GM18858 (cell line): ENCODE results near the gene EPHA6.
"Not testable (repeated sequence)": the region's sequence is repeated elsewhere in the genome, so short reads cannot be mapped to it uniquely, and the experiment has no call there.

Experiments used
- ATAC-seq: cut with Tn5 transposase; IDR thresholded peaks from one replicate; pipeline ENCODE4 v1.9.1; 2021; ENCODE audit not compliant: unreplicated experiment

The EPHA6 gene

DNA sequence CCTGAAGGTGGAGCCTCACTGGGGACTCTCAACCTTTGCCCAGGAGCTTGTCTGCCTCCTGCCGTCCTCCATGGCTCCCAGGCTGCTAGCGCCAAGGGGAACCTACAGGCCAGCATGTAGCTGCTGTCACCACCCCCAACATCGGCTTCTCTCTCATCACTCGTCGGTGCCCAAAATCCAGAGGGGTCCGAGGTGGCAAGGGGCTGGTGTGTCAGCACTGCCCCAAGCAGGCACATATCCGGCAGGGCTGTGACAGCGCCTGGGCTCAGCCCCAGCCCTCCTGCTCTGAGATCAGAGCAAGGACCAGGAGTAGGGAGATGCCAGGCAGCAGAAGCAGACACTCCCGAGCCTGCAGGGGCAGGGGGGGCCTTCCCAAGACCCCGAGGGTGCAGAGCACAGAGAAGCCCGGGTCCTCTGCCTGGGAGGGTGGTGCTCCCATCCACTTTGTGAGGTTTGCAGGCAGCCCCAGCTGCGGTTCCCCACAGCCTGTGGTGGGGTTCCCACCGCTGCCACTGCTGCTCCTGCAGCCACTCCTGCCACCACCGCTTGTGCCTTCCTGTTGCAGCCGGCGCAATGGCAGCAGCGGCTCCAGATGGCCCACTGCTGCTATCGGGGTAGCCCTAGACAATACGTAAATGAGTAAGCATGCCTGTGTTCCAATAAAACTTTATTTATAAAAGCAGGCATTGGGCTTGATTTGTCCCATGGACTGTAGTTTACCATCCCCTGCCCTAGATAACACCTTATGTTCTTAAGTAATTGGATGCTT lies 451.0 kb downstream of the EPHA6 start:
- ATAC-seq: no peak

DNA sequence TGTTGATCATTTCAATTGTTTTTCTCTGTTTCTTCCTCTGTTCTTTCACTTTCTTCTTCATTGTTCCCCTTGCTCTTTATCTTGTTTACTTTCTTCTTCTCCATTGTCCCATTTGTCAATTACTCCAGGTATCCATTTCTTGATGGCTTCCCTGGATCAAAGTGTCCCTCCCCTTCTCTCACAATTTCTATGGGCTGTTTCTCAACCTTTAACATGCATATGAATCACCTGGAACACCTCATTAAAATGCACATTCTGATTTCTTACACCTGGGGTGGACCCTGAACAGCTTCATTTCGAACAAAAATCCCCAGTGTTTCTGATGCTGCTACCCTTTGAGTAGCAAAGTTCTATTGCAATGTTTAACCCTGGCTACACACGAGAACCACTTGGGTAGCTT lies 454.8 kb downstream of the EPHA6 start:
- no peak for ATAC-seq

DNA sequence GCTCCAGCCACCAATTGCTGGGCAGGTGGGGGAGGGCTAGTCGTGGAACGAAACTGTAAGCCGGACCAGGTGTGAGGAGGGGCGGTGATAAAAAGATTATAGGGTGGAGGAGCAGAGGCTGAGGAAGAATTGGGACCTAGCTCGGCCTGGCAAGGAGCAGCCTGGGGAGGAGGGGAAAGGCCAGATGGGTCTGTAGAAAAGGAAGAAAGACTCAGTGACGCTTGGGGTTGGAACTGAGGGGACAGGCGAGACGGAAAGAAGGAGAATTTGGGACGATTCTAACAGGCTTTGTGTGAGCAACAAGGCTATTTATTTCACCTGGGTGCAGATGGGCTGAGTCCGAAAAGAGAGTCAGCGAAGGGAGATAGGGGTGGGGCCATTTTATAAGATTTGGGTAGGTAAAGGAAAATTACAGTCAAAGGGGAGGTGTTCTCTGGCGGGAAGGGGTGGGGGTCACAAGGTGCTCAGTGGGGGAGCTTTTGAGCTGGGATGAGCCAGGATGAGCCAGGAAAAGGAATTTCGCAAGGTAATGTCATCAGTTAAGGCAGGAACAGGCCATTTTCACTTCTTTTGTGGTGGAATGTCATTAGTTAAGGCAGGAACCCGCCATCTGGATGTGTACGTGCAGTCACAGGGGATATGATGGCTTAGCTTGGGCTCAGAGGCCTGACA lies 462.6 kb downstream of the EPHA6 start:
- not testable (repeated sequence) for ATAC-seq

DNA sequence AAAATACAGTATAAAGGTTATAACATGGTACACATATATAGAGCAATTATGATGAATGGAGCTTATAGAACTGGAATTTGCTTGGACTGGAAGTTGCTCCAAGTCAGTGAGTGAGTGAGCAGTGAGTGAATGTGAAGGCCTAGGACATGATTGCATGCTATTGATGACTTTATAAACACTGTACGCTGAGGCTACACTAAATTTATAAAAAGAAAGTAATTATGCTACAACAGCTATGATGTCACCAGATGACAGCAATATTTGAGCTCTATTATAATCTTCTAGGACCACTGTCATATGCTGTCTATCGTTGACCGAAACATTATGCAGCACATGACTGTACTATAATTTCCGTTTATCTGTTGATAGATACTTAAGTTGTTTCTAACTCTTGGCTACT lies 463.3 kb downstream of the EPHA6 start:
- no peak for ATAC-seq

DNA sequence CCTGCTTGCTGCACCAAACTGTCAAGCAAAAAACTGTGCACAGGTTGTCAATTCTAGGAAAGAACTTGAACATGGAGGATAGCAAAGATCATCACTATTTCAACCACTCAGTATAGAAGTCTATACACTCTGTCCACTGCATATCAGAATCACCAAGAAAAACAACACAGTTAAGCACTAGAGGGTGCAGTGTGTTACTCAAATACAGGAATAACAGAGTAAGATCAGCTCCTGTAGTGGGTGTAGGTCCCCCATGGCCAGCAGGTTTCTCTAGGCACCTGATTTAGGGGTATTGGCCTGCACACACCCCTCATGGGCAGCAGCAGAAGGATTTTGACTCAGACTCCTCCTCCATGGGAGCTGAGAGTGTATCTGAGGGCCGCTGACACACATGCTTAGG lies 464.1 kb downstream of the EPHA6 start:
- no peak for ATAC-seq

DNA sequence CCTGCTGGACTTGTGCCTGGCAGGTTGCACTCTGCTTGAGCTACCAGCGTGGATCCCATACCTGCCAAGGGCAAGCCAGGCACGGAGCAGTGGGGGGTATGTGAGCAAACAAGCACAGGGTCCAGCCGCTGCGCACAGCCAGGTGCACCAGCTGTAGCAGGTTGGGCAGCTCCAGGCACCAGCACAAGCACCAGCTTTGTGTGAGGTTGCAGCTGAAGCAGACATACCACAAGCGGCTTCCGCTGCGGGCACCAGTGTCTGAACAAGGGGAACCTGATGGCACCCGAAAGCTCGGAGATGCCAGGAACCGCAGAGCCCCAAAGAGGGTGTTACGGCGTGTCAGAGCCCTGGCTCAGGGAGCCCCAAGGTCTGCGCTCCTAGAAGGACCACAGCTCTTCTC lies 477.5 kb downstream of the EPHA6 start:
- no peak for ATAC-seq

DNA sequence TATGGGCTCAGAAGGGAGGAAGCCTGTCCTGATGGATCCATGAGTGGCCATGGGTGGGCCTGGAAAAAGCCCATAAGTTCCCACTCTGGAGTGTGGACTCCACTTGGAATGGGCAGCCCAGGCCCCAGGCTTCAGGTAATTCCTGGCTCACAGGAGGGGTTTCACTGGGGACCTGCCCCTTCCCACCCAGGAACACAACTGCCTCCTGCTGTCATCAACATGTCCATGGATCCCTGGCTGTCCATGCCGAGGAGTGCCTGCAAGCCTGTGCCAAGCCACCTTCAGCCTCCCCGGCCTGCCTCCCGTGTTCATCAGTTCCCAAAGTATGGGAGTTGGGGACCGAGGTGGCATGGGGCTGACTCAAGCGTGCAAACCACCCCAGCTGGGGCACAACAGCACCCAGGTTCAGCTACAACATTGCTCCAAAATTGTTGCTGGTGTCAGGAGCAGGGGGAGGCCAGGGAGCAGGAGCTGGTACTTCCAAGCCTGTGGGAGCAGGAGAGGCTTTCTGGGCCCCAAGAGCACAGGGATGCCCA lies 479.3 kb downstream of the EPHA6 start:
- no peak for ATAC-seq

DNA sequence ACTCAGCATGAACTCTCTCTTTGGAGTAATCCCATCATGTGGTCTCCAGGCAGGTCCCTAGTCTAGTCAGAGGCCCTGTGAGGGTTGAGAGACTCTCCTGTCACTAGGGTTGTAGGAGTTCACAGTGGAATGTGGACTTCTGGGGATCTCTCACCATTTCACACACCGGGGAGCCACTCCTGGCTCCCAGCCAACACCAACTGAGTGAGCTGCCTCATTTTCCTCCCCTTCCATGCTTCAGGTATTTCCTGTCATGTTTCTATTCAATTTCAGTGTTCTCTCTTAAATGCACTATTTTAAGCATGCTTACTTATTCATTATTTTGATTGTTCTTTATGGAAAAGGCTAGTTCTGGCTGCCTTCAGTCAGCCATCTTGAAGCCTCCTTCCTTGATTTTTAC lies 482.6 kb downstream of the EPHA6 start:
- no peak for ATAC-seq

DNA sequence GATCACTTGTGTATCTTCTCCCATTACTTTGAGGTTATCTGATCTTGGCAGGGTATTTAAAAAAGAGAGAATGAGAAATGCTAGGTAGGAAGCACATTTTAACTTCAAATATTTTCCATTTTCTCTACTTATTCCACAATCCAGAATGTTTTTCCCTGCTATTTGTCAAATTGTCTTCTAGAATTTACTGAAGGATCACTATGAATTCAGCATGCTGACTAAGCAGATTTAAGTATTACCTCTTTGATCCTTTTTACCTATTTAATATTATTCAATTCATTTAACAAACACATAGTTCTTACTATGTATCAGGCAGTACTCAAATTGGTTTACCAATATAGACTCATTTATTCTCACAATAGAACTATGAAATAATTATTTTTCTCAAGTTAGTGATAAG lies 486.7 kb downstream of the EPHA6 start:
- ATAC-seq: no peak

DNA sequence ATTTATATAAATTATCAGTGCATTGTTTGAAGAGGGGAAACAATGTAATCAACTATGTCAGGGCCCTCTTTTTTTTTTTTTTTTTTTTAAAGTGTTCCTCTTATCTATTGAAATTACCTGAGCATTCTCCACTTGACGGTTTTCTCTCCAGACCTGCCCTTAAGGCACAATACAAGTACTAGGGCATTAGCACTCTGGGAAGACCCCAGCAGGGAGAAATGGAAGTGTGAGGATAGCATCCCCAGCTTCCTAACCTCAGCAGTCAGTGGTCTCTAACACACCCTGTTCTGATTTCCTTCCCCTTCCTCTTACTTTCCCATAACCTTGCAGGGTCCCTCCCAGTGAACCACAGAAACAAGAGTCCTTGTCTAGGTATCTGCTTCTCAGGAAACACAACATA lies 491.8 kb downstream of the EPHA6 start:
- ATAC-seq: no peak

DNA sequence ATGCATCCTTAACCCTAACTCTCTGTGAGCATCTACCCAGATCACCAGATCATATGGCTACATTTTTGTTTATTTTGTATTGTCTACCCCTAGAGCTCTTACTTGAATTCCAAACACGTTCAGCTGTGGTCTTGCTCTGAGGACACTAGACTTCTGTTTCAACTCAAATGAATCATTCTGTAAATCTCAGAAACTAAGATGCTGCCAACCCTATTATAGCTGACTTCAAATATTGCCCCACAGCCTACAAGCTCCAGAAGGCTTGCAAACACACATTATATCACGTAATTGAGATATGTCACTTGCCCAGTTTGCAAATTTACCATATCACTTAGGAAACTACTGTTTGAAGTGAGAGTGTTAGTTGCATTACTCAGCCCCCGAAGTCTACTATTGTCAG lies 524.0 kb downstream of the EPHA6 start:
- ATAC-seq: no peak

DNA sequence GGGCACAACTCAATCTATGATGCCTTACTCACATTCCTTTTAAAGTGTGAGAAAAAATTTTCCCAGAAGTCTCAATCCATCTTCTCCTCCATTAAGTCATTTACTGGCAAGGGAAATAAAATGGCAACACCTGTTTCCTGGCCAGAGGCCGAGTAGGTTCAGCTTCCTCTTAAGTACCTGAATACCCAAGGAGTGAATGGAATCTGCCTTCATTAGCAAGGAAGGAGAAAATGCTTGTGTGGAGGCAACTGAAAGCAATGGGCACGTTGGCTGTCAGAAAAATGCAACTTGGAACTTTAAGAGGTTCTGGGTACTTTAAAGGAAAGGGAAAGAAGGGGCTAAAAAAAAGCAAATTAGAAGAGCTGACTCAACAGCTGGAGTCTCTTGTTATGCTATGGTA lies 526.5 kb downstream of the EPHA6 start:
- no peak for ATAC-seq

DNA sequence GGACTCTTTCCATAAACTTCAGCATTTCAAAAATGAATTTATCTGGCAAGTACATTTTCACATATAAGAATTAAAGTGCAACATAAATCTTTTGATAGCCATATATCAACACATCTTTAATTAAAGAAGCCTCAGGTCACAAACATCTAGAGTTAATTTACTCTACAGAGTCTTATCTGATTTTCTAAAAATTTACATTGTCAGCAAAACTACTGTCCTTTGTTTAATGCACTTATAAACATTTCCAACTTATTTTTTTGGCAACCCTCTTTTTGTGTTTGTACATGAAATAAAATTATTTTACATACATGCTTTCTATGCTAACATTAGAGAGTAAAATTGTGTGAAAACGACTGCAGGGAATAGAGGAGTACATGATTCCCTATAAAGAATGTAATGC lies 533.4 kb downstream of the EPHA6 start:
- no peak for ATAC-seq

DNA sequence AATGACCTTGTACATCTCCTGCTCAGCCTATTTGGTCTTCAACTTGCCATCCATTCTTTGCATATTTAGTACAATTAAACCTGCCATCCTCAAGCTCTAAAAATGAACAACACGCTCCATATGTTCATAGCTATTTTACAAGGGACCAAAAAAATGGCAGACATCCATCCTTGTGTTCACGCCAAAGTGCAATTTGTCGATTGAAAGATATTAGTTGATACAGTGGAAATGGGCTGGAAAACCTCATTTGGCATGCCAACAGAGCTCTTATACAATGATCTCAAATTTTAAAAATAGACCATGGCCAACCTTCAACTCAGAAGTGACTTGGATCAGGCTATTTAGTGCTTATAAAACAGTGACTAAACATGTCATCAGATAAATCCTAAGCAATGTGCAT lies 536.6 kb downstream of the EPHA6 start:
- no peak for ATAC-seq

DNA sequence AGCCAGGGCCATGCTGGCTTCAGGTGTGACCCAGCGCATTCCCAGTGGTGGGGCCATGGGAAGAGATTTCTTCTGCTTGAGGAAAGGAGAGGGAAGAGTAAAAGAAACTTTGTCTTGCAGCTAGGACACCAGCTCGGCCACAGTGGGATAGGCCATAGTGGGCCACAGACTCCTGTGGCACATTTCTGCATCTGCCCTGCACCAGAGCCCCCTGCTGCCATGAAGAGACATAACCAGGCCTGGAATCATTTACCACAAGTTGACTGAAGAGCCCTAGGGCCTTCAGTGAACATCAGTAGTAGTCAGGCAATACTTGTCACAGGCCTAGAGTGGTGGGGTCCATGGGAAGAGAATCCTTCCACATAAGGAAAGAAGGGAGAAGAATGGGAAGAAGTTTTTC lies 538.8 kb downstream of the EPHA6 start:
- ATAC-seq: no peak

DNA sequence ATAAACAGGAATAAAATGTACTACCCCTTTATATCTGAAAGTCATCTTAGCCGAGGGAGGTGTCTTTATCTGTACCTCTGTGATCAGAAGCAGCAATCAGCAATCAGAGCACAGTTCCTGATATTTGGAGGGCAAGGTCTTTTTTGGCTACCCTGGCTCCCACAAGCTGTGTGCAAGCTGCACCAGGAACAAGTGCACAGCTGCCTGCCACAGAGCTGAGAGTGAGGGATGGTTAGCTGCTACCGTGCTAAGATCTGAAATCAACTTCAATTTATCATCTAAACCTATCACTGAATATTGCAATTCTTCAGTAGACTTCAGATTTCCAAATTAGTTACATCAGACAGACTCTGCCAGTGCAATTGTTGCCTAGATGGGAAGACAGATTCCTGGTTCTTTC lies 545.6 kb downstream of the EPHA6 start:
- no peak for ATAC-seq

DNA sequence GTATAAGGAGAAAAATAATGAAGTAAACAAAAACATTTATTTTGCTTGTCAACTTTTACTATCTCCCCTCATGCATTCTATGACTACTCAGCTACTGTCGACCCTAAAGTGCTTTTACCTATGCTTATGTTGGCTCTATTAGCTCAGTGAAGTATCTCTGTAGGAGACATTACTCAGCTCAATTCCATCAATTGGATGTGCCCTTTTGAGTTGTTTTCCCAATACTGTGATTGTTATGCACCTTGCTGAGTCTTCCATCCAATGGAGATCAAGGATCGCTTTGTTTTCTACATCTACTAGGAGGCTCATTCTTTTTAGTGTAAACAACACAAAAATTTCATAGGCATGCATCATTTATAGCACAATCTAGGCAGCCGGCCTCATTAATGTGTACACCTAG lies 546.4 kb downstream of the EPHA6 start:
- no peak for ATAC-seq

DNA sequence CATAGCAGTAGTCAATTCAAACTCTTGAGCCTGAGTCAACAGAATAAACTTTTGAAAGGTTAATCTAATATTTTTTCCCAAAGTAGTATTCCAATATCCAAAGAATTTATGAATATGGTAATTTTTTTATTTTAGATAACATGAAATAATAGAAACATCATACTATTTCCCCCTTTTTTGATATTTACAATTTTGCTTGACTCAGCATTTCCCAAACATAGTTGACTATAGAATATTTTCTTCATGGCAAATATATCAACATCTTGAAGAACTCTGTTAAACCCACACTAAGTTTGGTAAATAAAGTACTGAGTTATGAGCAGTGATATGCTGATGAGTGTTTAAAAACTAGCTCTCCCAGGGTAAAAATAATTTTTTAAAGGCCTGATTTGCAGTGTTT lies 570.2 kb downstream of the EPHA6 start:
- ATAC-seq: no peak

DNA sequence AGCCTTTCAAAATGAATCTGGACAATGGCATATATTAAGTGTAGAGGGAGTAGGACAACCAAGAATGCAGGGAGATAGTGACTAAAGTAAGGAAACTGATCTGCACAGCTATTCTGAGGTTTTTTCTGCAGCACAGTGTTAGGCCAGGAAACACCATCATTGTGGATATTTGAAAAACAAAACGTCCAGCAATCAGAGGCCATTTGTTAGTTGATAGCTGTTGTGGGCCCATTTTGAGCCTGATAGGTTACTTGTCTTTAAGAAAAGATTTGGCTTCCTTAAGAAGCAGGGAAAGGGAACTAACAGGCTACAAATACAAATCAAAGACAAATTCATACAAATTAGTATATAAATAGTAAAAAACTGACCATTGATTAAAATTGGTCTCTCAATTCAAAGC lies 574.4 kb downstream of the EPHA6 start:
- no peak for ATAC-seq

DNA sequence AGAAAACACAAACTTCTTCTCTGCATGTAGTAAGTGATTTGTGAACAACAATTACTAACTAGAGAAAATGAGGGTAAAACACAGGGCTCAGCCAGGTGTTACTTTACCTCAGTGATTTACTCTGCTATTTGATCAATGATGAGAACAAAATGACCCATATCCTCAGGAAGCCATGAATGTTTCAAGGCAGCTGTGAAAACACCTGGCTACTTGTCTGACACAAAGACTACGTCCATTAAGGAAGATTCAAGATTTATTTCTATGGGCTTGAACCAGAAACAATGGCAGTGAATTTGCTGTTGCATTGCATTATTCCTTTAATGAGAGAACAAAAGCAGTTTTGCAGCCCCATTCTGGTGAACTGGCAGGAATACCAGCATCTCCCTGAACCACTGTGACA lies 575.5 kb downstream of the EPHA6 start:
- ATAC-seq: no peak

DNA sequence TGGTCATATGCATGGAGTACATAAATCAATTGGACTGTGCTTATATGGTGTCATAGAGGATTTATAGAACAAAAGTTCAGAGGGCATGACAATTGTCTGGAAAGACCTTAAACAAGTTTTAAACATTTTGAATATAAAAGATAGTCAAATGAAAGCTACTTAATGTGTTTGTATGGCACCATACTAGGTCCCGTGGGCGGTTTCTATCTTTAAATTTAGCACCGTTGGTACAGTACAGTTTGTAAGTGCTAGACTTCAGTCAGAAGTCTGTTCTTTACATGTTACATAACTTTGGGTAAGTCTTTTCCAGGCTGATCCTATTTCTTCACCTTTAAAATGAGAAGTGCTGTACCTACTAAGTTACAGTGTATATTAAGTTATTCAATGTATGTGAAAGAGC lies 576.8 kb downstream of the EPHA6 start:
- no peak for ATAC-seq

DNA sequence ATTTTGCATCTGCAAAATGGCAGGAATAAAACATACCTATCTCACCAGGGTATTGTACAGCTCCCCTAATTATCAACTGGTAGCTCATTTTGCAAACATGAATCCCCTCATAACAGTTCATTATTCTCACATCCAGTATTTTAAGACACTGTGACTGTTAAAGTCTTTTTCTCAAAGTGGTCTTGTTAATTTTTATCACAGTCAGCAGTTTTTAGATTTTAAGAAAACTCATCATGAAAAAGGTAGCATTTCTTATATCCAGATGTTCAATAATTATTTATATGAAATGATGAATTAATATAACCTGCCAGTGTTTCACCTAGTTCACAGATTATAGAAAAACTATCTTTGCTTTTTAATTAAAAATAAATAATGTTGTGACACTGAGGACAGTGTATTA lies 595.2 kb downstream of the EPHA6 start:
- no peak for ATAC-seq

DNA sequence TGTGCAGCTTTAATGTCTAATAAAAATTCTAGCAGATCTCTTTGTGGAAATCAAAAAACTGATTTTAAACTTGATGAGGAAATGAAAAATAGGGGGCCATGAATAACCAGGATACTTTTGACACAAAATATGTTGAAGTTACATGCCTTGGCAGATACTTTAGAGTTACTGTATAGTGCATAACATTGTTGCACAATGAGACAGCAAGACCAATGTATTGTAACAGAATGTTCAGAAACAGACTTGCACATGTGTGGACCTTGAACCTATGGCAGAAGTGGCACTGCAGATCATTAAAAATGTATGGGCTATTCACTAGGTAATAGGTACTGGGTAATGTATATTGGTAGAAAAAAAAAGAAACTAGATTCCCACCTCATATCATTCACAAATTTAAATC lies 607.2 kb downstream of the EPHA6 start:
- ATAC-seq: no peak
